AG08396 (cell line): ENCODE results near the gene SLC9C2.
"Not testable (repeated sequence)": the region's sequence is repeated elsewhere in the genome, so short reads cannot be mapped to it uniquely, and the experiment has no call there.

Experiments used
- DNase-seq: peaks from one replicate; pipeline ENCODE4 v3.0.0; 2012; ENCODE audit warnings: low spot score, mixed read lengths

Gene SLC9C2

GRCh38 chr1:173481195-173481772, 121.6 kb downstream of the SLC9C2 start:
- no peak for DNase-seq

- no peak for DNase-seq
Measured at GRCh38 chr1:173479649-173480048, 123.2 kb downstream of the SLC9C2 start.

- DNase-seq, result peak; percentile 67
Measured at GRCh38 chr1:173478094-173478674, 124.7 kb downstream of the SLC9C2 start.

- DNase-seq, result peak; percentile 61
Measured at GRCh38 chr1:173477286-173478093, 125.4 kb downstream of the SLC9C2 start, which contains the start of gene PRDX6. TSS of gene PRDX6 (plus strand) at chr1:173477335. CDS start at chr1:173477398, 63 bp downstream.

- peak; percentile 95 for DNase-seq
Measured at GRCh38 chr1:173476665-173477285, 126.1 kb downstream of the SLC9C2 start.

GRCh38 chr1:173476197-173476664, 126.6 kb downstream of the SLC9C2 start:
- DNase-seq, result no peak

- DNase-seq, result peak; percentile 36
Measured at GRCh38 chr1:173475564-173476196, 127.2 kb downstream of the SLC9C2 start.

- not testable (repeated sequence) for DNase-seq
Measured at GRCh38 chr1:173474780-173475421, 128.0 kb downstream of the SLC9C2 start.

- DNase-seq, result no peak
Measured at GRCh38 chr1:173474097-173474779, 128.6 kb downstream of the SLC9C2 start.

GRCh38 chr1:173473599-173474011, 129.3 kb downstream of the SLC9C2 start:
- peak; percentile 40 for DNase-seq

GRCh38 chr1:173470608-173471007, 132.3 kb downstream of the SLC9C2 start:
- no peak for DNase-seq

- DNase-seq, result no peak
Measured at GRCh38 chr1:173469656-173470055, 133.2 kb downstream of the SLC9C2 start.

- DNase-seq, result no peak
Measured at GRCh38 chr1:173467426-173467825, 135.4 kb downstream of the SLC9C2 start.

GRCh38 chr1:173464185-173464584, 138.7 kb downstream of the SLC9C2 start:
- not testable (repeated sequence) for DNase-seq

- not testable (repeated sequence) for DNase-seq
Measured at GRCh38 chr1:173462666-173463065, 140.2 kb downstream of the SLC9C2 start.

GRCh38 chr1:173459885-173460284, 143.0 kb downstream of the SLC9C2 start:
- no peak for DNase-seq

- DNase-seq, result no peak
Measured at GRCh38 chr1:173454966-173455524, 147.8 kb downstream of the SLC9C2 start.

GRCh38 chr1:173453982-173454381, 148.9 kb downstream of the SLC9C2 start:
- peak; percentile 45 for DNase-seq

GRCh38 chr1:173451981-173452380, 150.9 kb downstream of the SLC9C2 start:
- DNase-seq, result no peak
